HUES48 (cell line): ENCODE results near the gene RAPGEF5.

Source experiments
- H3K27ac ChIP-seq: one replicate; pipeline ENCODE4 v1.7.0; 2013; ENCODE audit warnings: low read depth, low read length, inconsistent platforms
- H3K27me3 ChIP-seq: 2 replicates; pipeline ENCODE4 v1.6.1; 2013; ENCODE audit warnings: mild to moderate bottlenecking, low read length; ENCODE audit not compliant: control insufficient read depth, insufficient read depth
- H3K36me3 ChIP-seq: 2 replicates; pipeline ENCODE4 v1.6.1; 2013; ENCODE audit warnings: low read length; ENCODE audit not compliant: control insufficient read depth, insufficient read depth
- H3K4me1 ChIP-seq: 2 replicates; pipeline ENCODE4 v1.6.1; 2013; ENCODE audit warnings: mild to moderate bottlenecking, low read length; ENCODE audit not compliant: control insufficient read depth, insufficient read depth
- H3K4me3 ChIP-seq: 2 replicates; pipeline ENCODE4 v1.5.1; 2013; ENCODE audit warnings: mild to moderate bottlenecking, low read depth, low read length
- H3K9ac ChIP-seq: 2 replicates; pipeline ENCODE4 v1.6.1; 2013; ENCODE audit warnings: mild to moderate bottlenecking, low read depth, low read length, moderate library complexity
- H3K9me3 ChIP-seq: 2 replicates; pipeline ENCODE4 v1.6.1; 2013; ENCODE audit warnings: low read length; ENCODE audit not compliant: control insufficient read depth, insufficient read depth

The RAPGEF5 gene

DNA sequence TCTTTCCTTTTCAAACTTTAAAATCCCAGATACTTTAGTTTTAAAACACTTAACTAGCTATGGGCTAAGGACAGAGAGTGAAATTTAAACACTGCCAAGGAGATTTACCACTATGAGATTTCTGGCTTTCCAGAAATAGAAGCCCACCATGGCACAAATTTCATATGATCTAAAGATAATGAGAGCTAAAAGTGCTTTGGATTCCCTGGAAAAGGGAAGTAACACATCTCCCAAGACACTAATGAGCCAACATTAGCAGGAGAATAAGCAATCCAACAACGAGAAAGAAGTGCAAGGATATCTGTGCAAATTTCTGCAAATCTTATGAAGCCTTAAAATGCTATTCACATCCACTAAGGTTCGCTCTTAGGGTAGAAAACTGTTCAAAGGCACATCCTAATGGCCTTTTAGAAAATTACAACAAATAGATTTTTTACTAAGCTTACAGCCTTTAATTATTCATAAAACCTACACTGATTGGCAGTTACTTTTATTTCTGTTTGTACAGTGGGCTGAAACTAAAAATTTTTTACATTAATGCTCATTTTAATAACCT lies 100.3 kb downstream of the RAPGEF5 start:
- Histone ChIP-seq H3K4me3 (no peak overlapping the region), H3K4me1 (peaks cover 20% of the 10 kb centered on the region), H3K9me3 (no peaks in the 10 kb centered on the region), H3K27me3 (no peaks in the 10 kb centered on the region), H3K27ac (no peak overlapping the region), H3K9ac (no peak overlapping the region), H3K36me3 (no peaks in the 10 kb centered on the region)

DNA sequence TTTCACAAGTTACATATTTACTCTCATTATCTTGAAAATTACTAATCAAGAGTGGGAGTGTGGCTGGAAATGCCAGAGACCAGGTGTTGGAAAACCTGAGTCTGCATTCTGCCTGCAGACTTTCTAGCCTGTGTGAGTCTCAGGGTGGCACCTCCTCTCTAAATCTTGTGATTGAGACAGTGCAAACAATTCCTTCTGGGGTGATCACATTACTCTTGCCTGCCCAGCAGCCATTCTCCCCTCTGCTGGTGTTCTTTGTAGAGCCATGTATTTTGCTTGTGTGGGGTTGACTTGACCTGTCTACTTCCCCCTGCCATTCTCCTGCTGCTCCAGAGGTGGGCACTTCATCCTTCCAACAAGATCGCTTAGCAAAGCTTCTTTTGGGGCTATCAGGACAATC lies 101.1 kb downstream of the RAPGEF5 start:
- H3K36me3 ChIP-seq: no peaks in the 10 kb centered on the region
- H3K27me3 ChIP-seq: no peaks in the 10 kb centered on the region
- peaks cover 27% of the 10 kb centered on the region for H3K4me1 ChIP-seq
- no peak overlapping the region for H3K4me3 ChIP-seq
- no peak overlapping the region for H3K27ac ChIP-seq
- no peak overlapping the region for H3K9ac ChIP-seq
- H3K9me3 ChIP-seq: no peaks in the 10 kb centered on the region

- H3K4me3 ChIP-seq: no peak overlapping the region
- no peaks in the 10 kb centered on the region for H3K27me3 ChIP-seq
- no peaks in the 10 kb centered on the region for H3K9me3 ChIP-seq
- H3K27ac ChIP-seq: no peak overlapping the region
- H3K9ac ChIP-seq: no peak overlapping the region
- H3K4me1 ChIP-seq: peaks cover 27% of the 10 kb centered on the region
- no peaks in the 10 kb centered on the region for H3K36me3 ChIP-seq
Observed at GRCh38 chr7:22255342-22255741, 101.6 kb downstream of the RAPGEF5 start.

DNA sequence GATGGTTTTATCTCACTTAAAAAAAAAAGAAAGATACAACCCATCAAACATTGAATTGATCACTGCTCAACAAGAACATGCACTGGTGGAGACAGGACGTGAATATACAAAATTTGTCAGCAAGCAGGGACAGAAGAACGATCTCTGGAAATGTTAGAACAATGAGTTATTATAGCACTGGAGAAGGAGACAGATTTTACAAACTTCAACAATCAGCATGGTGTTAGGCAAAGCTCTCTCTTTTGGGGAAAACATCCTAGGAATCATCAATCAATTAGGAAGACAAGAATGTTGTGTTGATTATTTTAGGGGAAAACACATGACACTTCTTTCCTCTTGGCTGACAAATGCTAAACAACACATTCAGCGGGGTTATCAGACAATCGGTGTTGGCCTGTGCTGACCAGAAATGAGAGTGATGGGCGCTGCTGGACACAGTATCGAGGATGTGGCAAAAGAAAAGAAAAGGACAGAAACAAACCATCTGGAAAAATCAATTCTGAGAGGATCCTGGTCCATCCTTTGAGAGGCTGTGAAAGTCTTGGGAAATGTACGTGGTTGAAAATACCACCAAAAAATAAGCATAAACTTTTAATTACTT lies 103.9 kb downstream of the RAPGEF5 start:
- Histone ChIP-seq H3K9me3 (no peaks in the 10 kb centered on the region), H3K4me1 (peaks cover 31% of the 10 kb centered on the region), H3K4me3 (no peak overlapping the region), H3K27ac (no peak overlapping the region), H3K9ac (no peak overlapping the region), H3K36me3 (no peaks in the 10 kb centered on the region), H3K27me3 (no peaks in the 10 kb centered on the region)

GRCh38 chr7:22252016-22252415 lies 104.9 kb downstream of the RAPGEF5 start:
- Histone ChIP-seq H3K9ac (0 out of 2 replicates have a peak overlapping the region, but pooled peaks have one; percentile 10), H3K27ac (peak overlapping the region; percentile 40), H3K9me3 (no peaks in the 10 kb centered on the region), H3K4me3 (no peak overlapping the region), H3K4me1 (peaks cover 31% of the 10 kb centered on the region), H3K27me3 (no peaks in the 10 kb centered on the region), H3K36me3 (no peaks in the 10 kb centered on the region)

DNA sequence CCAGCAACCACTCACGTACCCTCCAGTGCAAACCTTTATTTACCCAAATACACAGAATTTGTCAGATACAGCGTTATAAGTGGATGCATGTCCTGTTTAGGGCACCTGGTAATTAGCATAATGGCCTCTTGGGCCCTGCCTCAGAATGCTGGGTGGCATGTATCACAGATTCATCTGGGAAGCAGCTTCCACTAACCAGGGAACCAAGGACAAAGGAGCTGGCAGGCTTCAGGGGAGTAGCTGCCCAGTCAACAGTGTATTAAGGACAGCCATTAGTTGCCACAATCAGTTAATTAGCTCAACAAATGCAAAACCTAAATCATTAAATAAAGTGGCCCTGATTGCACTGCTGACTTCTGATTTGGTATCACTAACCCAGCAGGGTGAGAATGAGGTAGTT lies 105.7 kb downstream of the RAPGEF5 start:
- Histone ChIP-seq H3K9ac (0 out of 2 replicates have a peak overlapping the region, but pooled peaks have one; percentile 16), H3K4me1 (peaks cover 27% of the 10 kb centered on the region), H3K27ac (no peak overlapping the region), H3K27me3 (no peaks in the 10 kb centered on the region), H3K36me3 (no peaks in the 10 kb centered on the region), H3K9me3 (no peaks in the 10 kb centered on the region), H3K4me3 (no peak overlapping the region)

- Histone ChIP-seq H3K27me3 (no peaks in the 10 kb centered on the region), H3K36me3 (no peaks in the 10 kb centered on the region), H3K9ac (no peak overlapping the region), H3K4me3 (no peak overlapping the region), H3K9me3 (no peaks in the 10 kb centered on the region), H3K4me1 (peaks cover 22% of the 10 kb centered on the region), H3K27ac (no peak overlapping the region)
Observed at GRCh38 chr7:22250390-22250789, 106.6 kb downstream of the RAPGEF5 start.

GRCh38 chr7:22248111-22248809 lies 108.7 kb downstream of the RAPGEF5 start:
- no peak overlapping the region for H3K27ac ChIP-seq
- no peak overlapping the region for H3K4me3 ChIP-seq
- no peak overlapping the region for H3K9ac ChIP-seq
- no peaks in the 10 kb centered on the region for H3K27me3 ChIP-seq
- peaks cover 22% of the 10 kb centered on the region for H3K4me1 ChIP-seq
- no peaks in the 10 kb centered on the region for H3K9me3 ChIP-seq
- H3K36me3 ChIP-seq: no peaks in the 10 kb centered on the region

DNA sequence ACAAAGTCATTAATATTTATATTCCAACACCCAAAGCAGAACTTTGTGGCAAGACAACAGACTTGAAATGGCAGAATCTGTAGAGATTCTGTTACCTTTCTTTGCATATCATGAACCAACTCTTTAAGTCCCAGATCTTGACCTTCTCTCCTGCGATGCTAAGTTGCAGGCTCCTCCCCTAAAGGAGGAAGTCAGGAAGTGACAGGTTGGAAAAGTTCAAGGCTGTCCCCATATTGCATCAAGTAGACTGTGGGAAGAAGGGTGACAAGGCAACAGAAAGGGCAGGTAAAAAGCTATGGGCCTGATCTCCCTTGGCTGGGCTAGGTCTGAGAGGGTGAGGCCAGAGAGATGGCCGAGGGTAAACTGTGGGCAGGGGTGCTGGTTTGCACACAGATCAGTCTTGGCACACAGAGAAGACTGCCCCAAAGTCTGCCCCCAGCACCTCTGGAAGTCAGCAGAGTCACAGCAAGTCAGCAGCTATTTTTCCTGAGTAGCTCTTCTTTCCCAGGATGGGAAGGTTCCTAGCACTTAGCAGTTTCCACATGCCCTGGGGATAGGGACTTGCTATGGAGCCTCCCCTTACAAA lies 115.1 kb downstream of the RAPGEF5 start:
- H3K9ac ChIP-seq: no peak overlapping the region
- no peaks in the 10 kb centered on the region for H3K27me3 ChIP-seq
- H3K4me3 ChIP-seq: no peak overlapping the region
- H3K36me3 ChIP-seq: no peaks in the 10 kb centered on the region
- H3K9me3 ChIP-seq: no peaks in the 10 kb centered on the region
- H3K27ac ChIP-seq: no peak overlapping the region
- H3K4me1 ChIP-seq: peaks cover 4% of the 10 kb centered on the region; the same call in 1 of the 2 replicates

- Histone ChIP-seq H3K4me1 (peaks cover 4% of the 10 kb centered on the region; the same call in 1 of the 2 replicates), H3K27me3 (no peaks in the 10 kb centered on the region), H3K36me3 (no peaks in the 10 kb centered on the region), H3K9me3 (no peaks in the 10 kb centered on the region), H3K4me3 (no peak overlapping the region), H3K27ac (no peak overlapping the region), H3K9ac (no peak overlapping the region)
Observed at GRCh38 chr7:22240904-22241571, 115.9 kb downstream of the RAPGEF5 start.
